Measurements from ENCODE around the gene ADSL.

DNA sequence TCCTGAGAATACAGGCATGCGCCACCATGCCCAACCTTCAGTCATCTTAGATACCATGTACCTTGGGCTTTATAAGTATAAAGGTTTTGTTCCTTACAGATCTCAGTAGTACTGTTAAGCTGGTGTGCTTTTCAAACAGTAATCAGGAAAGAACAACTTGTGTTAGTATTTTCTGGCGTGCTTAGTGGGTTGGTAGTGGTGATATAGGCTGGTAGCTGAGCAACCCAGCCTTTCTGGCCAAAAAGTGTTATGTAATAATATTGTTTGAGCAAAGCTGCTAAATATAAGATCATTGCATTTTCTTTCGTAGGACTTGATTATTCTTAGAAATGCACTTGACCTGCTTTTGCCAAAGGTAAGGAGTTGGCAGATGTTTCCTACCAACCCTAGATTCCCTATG lies 6.5 kb downstream of the ADSL start:
- TF ChIP-seq, protein P1, sequence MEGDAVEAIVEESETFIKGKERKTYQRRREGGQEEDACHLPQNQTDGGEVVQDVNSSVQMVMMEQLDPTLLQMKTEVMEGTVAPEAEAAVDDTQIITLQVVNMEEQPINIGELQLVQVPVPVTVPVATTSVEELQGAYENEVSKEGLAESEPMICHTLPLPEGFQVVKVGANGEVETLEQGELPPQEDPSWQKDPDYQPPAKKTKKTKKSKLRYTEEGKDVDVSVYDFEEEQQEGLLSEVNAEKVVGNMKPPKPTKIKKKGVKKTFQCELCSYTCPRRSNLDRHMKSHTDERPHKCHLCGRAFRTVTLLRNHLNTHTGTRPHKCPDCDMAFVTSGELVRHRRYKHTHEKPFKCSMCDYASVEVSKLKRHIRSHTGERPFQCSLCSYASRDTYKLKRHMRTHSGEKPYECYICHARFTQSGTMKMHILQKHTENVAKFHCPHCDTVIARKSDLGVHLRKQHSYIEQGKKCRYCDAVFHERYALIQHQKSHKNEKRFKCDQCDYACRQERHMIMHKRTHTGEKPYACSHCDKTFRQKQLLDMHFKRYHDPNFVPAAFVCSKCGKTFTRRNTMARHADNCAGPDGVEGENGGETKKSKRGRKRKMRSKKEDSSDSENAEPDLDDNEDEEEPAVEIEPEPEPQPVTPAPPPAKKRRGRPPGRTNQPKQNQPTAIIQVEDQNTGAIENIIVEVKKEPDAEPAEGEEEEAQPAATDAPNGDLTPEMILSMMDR (conservative IDR thresholded peaks at IDR 0.05 in 1 of 2, IDR thresholded peaks at IDR 0.05 in 1 of 2; ENCODE audit: low read depth in 1 of 2, low read length in 2 of 2), result no peak
- no peak for TF ChIP-seq EZH2 (IDR thresholded peaks at IDR 0.05; ENCODE audit: low read length, missing control alignments)

Data from fibroblast of lung (primary cell).